HG02759 (cell line): ENCODE data around the gene WDR70.
"Not testable (repeated sequence)": the region's sequence is repeated elsewhere in the genome, so short reads cannot be mapped to it uniquely, and the experiment has no call there.

Experiments
- ATAC-seq: cut with Tn5 transposase; IDR thresholded peaks from one replicate; pipeline ENCODE4 v1.9.1; 2021; ENCODE audit warnings: mild to moderate bottlenecking, moderate library complexity; ENCODE audit not compliant: unreplicated experiment

WDR70 gene

DNA sequence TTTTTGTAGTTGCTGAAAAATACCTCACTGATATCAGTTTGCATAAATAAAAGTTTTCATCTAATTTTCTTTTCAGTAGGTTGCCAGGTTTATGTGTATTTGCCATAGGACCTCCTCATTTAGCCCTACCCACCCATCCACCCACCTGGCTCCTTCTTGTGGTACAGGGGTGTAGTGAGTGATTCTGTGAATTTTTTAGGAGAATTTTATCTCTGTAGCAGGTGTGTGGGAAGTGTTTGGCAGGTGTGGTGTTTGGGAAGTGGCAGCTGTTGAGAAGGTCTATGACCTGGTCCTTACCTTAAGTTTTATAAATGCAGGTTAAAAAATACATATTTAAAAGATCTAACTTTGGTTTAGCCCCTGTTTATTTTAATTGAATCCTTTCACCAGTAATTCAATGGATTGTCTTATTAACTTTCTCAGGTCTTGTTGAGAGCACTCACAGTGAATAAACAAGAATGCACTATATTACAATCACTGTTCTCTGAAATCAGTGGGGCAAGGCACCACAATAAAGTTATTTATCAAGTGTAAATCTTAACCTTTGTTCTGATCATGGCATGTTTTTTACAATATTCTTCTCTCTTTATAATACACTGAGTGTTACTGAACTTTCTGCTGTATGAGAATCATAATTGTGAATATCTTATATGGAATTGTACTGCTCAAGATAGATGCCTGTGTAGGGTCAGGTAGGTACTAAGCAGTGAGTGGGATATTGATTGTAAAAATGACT, 189.1 kb downstream of the WDR70 start:
- no peak for ATAC-seq

- ATAC-seq, result no peak
Observed at GRCh38 chr5:37568893-37569292, 189.8 kb downstream of the WDR70 start.

GRCh38 chr5:37569466-37569865, 190.3 kb downstream of the WDR70 start:
- no peak for ATAC-seq

- no peak for ATAC-seq
Observed at GRCh38 chr5:37570597-37570996, 191.5 kb downstream of the WDR70 start.

DNA sequence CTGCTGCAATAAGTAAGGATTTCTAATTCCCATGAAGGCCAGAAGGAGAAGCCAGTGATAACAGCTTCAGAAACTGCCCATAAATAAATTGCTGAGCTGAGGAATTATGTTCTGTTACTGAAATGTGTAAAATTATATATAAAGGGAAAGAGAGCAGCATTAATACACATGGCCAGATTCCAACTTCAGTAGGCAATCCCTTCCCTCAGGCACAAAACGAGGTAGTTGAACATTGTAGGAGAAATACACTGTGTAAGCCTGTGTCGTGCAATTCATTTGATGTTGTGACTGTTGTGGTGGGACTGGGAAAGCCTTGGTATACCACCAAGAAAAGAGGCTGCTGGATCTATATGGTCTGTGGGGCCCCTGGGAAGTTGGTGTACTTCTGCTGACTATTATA, 192.9 kb downstream of the WDR70 start:
- ATAC-seq, result no peak

- ATAC-seq, result no peak
Observed at GRCh38 chr5:37575541-37576489, 196.7 kb downstream of the WDR70 start.

GRCh38 chr5:37576552-37576951, 197.4 kb downstream of the WDR70 start:
- ATAC-seq, result no peak

DNA sequence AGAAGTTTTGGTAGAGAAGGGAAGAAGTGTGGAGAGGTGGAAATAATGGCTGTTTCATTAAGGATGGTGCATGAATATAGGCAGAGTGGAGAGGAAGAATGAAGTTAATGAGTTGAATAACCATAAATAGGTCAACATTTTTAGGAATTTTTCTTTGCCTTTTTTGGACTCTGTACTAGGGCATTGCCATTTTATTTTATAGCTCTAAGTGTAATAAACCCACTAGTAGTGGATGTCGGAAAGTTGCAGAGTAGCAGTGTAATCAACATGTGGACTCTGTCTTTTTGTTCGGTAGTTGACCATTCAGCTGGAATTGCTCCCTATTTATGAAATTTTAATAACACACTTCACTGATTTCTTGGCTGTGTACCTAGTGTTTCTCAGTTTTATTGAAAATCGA, 199.1 kb downstream of the WDR70 start:
- ATAC-seq, result no peak

DNA sequence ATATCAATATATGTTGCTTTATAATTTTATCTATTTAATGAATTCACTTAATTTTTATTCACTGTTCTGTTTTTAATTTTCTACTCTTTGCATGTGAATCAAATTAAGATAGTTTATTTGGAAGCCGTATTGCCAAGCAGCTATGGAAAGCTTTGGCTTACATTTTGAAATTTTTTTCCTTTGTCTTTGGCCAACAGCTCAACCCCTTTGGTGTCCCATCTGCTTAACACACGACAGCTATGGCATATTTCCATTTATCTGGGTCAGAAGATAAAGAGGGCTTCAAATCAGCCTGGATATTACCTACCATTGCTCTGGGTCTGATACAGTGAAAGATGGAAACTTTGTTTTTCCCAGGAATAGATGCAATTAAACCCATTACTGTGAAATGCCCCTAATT, 201.0 kb downstream of the WDR70 start:
- no peak for ATAC-seq

GRCh38 chr5:37582202-37582601, 203.1 kb downstream of the WDR70 start:
- ATAC-seq, result no peak

GRCh38 chr5:37593292-37593691, 214.2 kb downstream of the WDR70 start:
- ATAC-seq, result not testable (repeated sequence)

DNA sequence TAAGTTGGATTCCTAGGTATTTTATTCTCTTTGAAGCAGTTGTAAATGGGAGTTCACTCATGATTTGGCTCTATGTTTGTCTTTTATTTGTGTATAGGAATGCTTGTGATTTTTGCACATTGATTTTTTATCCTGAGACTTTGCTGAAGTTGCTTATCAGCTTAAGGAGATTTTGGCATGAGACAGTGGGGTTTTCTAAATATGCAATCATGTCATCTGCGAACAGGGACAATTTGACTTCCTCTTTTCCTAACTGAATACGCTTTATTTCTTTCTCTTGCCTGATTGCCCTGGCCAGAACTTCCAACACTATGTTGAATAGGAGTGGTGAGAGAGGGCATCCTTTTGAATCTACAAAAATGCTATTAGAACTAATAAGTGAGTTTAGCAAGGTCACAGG, 215.7 kb downstream of the WDR70 start:
- not testable (repeated sequence) for ATAC-seq

DNA sequence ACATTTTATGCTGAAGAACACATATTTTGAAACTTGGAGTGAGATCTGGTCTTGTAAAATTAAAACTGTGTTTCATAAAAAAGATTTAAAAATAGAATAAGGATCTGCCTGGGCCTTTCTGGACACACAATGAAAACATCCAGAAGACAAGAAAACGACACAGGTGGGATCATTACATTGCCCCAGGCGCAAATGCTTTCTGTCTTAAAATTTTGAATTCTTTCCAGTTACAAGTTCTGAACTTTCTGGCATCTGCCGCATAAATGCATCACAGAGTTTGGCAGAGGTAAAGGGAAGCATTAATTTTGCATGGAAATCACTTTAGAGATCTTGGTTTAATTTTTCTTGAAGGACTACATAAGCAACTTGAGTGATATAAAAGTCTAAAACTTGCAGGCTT, 219.6 kb downstream of the WDR70 start:
- ATAC-seq, result no peak

DNA sequence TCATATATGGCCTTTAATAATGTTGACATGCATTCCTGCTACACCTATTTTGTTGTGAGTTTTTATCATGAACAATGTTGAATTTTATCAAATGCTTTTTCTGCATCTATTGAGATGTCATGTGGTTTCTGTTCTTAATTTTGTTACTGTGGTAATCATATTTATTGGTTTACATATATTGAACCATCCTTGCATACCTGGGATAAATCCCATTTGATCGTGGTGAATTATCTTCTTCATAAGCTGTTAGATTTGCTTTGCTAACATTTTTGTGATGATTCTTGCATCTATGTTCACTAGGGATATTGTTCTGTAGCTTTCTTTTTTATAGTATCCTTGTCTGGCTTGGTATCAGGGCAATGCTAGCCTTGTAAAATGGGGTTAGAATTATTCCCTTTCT, 222.0 kb downstream of the WDR70 start:
- ATAC-seq, result no peak

- no peak for ATAC-seq
Observed at GRCh38 chr5:37603072-37603471, 224.0 kb downstream of the WDR70 start.

- no peak for ATAC-seq
Observed at GRCh38 chr5:37604290-37604689, 225.2 kb downstream of the WDR70 start.

DNA sequence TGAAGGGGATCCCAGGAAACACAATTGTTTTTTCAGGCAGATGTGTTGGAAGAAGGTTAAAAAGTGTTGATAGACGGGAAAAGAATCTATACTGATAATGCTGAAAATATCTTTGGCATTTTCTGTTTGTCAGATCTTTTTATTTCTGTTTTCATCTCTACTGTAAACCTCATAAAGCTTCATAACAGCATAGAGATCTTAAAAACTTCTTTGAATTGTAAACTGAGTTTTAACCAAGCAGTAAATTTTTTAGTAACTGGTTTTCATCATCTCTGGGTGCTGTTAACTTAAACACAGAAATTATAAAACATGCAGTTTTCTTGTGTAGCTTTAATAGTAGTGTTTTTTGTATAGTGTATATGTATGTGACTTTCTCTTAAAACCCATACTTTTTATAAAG, 227.0 kb downstream of the WDR70 start:
- no peak for ATAC-seq

GRCh38 chr5:37606632-37607248, 227.6 kb downstream of the WDR70 start:
- no peak for ATAC-seq

- ATAC-seq, result no peak
Observed at GRCh38 chr5:37615184-37615583, 236.1 kb downstream of the WDR70 start.

DNA sequence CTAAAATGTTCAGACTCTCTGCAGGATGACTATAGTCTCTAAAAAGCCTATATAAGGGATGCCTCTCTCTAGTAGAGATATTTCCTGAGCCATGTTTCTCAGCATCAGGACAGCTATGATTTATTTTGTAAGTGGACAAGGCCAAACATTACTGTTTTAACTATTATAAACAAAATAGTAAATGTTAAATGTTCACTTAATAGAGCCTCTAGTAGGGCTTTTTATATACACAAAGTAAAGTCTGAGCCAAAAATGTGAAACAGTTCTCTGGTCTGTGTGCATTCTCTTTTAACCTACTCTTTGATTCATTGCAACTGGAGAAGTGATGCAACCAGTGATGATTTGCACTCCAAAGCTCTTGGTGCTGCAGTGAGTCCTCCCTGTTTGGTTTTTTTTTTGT, 240.2 kb downstream of the WDR70 start:
- ATAC-seq, result no peak

DNA sequence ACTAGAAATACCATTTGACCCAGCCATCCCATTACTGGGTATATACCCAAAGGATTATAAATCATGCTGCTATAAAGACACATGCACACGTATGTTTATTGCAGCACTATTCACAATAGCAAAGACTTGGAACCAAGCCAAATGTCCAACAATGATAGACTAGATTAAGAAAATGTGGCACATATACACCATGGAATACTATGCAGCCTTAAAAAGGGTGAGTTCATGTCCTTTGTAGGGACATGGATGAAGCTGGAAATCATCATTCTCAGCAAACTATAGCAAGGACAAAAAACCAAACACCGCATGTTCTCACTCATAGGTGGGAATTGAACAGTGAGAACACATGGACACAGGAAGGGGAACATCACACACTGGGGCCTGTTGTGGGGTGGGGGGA, 243.2 kb downstream of the WDR70 start:
- ATAC-seq, result not testable (repeated sequence)

DNA sequence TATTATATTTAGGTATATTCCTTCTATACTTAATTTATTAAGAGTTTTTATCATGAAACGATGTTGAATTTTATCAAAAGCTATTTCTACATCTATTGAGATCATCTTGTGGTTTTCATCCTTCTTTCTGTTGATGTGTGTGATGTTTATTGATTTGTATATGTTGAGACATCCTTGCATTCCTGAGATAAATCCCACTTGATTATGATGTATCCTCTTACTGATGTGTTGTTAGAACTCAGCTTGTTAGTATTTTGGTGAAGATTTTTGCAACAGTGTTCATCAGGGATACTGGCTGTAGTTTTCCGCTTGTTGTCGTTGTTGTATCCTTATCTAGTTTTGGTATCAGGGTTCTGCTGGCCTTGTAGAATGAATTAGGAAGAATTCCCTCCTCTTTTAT, 247.1 kb downstream of the WDR70 start:
- no peak for ATAC-seq
